ENCODE measurements around the gene LAMA3. TPM values are rescaled to one million over a fixed set of nuclear protein-coding genes. Genes with fewer than 3 reads are reported as not detected.

LAMA3 gene
- total and polyA plus RNA-seq, 12 donors: 1.6 to 10.2 (median 4.0) TPM

GRCh38 chr18:23684515-23685197, 4.6 kb upstream of the LAMA3 start:
- intact Hi-C loops (cut with DNase I): no loop called here
- DNase-seq: no peak
- H3K27ac ChIP-seq: no peak overlapping the region
- H3K36me3 ChIP-seq (replicated peaks in 1 of 2): no peaks in the 10 kb centered on the region
- H3K27me3 ChIP-seq: peaks cover 22% of the 10 kb centered on the region
- 49 to 52% (median 51%) methylated on average over 5 of the region's 5 CpGs for WGBS, 4 donors
- TF ChIP-seq POLR2A (IDR thresholded peaks at IDR 0.05): no peak
- TF ChIP-seq CTCF (IDR thresholded peaks at IDR 0.05): no peak
- H3K9me3 ChIP-seq (replicated peaks in 1 of 3): no peaks in the 10 kb centered on the region
- H3K4me3 ChIP-seq: no peak overlapping the region
- H3K4me1 ChIP-seq (replicated peaks in 1 of 2): peaks cover 6 to 10% of the 10 kb centered on the region in 2 donors

DNA sequence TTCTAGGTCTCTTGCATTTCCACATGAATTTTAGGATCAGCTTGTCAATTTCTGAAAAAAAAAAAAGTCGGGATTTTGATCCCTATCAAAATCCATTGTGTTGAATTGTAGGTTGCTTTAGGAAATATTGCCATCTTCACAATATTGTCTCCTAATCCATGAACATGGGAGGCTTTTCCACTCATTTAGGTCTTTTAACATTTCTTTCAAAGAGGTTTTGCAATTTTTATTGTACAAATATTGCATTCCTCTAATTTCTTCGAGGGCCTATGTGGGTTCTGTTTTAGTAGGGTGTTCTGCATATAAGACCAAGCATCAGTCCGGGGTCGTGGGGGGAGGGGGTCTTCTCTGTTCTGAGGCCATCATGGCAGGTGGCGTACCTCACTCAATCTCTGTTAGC, 725 bp upstream of the LAMA3 start:
- intact Hi-C loops (cut with DNase I): no loop called here
- TF ChIP-seq CTCF (IDR thresholded peaks at IDR 0.05): no peak
- TF ChIP-seq POLR2A (IDR thresholded peaks at IDR 0.05): no peak
- H3K27me3 ChIP-seq: peaks cover 20% of the 10 kb centered on the region
- H3K27ac ChIP-seq: no peak overlapping the region
- no peaks in the 10 kb centered on the region for H3K9me3 ChIP-seq (replicated peaks in 1 of 3)
- no peak for DNase-seq
- H3K36me3 ChIP-seq (replicated peaks in 1 of 2): no peaks in the 10 kb centered on the region
- peaks cover 6 to 15% of the 10 kb centered on the region in 2 donors for H3K4me1 ChIP-seq (replicated peaks in 1 of 2)
- H3K4me3 ChIP-seq: no peak overlapping the region
- 61 to 74% (median 69%) methylated on average over 5 of the region's 5 CpGs for WGBS, 4 donors

GRCh38 chr18:23689616-23690504, 607 bp downstream of the LAMA3 start:
- Histone ChIP-seq H3K9me3 (replicated peaks in 1 of 3) (no peaks in the 10 kb centered on the region), H3K4me1 (replicated peaks in 1 of 2) (peaks cover 6 to 15% of the 10 kb centered on the region in 2 donors), H3K27me3 (peaks cover 20% of the 10 kb centered on the region), H3K4me3 (peak overlapping the region in 2 of 4 donors; percentile 34 to 75), H3K36me3 (replicated peaks in 1 of 2) (no peaks in the 10 kb centered on the region), H3K27ac (no peak overlapping the region)
- 6 to 39% (median 11%) methylated on average over 12 to 85 of the region's 85 CpGs for WGBS, 4 donors
- peak in 4 of 7 donors; percentile 7 to 28 (median 18) for DNase-seq
- TF ChIP-seq POLR2A (IDR thresholded peaks at IDR 0.05) (no peak), CTCF (IDR thresholded peaks at IDR 0.05) (no peak)
- intact Hi-C loops (cut with DNase I): loop anchor here in 1 of 2 donors (10.0 kb wide), 1 partner anchor 195 kb away; no protein-coding TSS in a partner anchor

DNA sequence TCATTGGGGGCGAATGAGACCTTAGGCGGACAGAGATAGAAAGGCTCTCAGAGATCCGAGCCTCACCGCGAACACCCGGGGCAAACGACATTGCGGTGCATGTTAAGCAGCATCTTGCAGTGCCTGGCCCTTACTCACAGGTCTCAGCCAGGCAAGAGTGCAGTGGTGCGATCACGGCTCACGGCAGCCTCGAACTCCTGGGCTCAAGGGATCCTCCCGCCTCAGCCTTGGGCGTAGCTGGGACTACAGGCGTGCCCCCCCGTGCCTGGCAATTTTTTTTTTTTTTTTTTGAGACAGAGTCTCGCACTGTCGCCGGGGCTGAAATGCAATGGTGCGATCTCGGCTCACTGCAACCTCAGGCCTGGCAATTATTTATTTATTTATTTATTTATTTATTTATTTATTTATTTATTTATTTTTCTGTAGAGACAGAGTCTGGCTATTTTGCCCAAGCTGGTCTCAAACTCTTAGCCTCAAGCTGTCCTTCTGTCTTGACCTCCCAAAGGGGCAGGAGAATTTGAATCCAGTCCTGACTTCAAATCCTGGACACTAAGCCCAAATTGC, 1.3 kb downstream of the LAMA3 start:
- Histone ChIP-seq H3K36me3 (replicated peaks in 1 of 2) (no peaks in the 10 kb centered on the region), H3K4me1 (replicated peaks in 1 of 2) (peaks cover 6 to 15% of the 10 kb centered on the region in 2 donors), H3K4me3 (no peak overlapping the region), H3K27ac (no peak overlapping the region), H3K9me3 (replicated peaks in 1 of 3) (no peaks in the 10 kb centered on the region), H3K27me3 (peaks cover 20% of the 10 kb centered on the region)
- intact Hi-C loops (cut with DNase I): loop anchor here in 1 of 2 donors (10.0 kb wide), 1 partner anchor 196 kb away; no protein-coding TSS in a partner anchor
- TF ChIP-seq CTCF (IDR thresholded peaks at IDR 0.05) (no peak), POLR2A (IDR thresholded peaks at IDR 0.05) (no peak)
- 76 to 84% (median 80%) methylated on average over 12 to 21 of the region's 21 CpGs for WGBS, 4 donors
- no peak for DNase-seq

Measured in adrenal gland (tissue), 12 donors.